Fibroblast of mammary gland (primary cell): Measurements from ENCODE around the gene UVSSA.
"Not testable (repeated sequence)": the region's sequence is repeated elsewhere in the genome, so short reads cannot be mapped to it uniquely, and the experiment has no call there.

Experiments used
- DNase-seq: peaks from one replicate; pipeline ENCODE4 v3.0.0-alpha.2; 2010; ENCODE audit warnings: low read depth
- H3K4me3 ChIP-seq: 2 replicates; pipeline ENCODE4 v1.5.1; 2011; ENCODE audit warnings: low read depth, mild to moderate bottlenecking, low read length, moderate library complexity; ENCODE audit not compliant: control insufficient read depth
- TF ChIP-seq, protein P1 (sequence below): conservative IDR thresholded peaks from 2 replicates; pipeline ENCODE4 v1.5.1; 2011; ENCODE audit warnings: low read depth, low read length, inconsistent platforms; ENCODE audit not compliant: control insufficient read depth, insufficient read depth

Gene UVSSA

DNA sequence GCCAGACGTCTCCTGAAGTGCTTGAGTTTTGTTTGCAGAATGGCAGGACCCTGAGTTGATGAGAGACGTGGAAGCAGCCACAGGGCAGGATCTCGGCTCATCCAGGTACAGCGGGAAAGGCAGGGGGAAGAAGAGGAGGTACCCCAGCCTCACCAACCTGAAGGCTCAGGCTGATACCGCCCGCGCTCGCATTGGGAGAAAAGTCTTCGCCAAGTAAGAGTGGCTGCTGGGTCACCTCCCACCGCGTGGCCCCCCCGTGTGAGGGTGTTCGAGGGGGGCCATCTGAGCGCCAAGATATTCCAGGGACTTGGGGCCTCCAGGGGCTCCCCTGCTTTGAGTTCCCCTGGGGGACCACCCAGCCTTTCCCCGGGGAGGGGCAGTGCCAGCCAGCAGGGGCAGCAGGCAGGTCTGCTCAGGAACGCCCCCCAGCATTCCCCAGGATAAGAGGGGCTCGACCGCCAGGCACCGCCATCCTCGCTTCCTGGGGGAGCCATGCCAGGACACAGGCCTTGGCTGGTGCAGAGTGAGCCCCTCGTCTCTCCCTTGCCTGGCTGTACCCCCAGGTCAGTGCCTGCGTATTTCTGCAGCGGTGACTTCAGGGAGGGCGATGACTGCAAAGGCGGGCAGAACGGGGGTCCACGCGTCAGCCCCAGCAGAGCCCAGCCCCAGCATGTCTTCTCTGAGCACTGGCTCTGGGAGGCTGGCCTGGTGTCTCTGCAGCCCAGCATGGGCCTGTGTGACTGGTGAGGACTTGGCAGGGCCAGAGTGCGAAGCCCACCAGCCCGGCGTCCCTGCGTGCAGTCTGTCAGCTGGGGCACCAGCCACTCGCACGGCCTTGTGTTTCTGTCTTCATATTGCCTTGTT lies 37.0 kb downstream of the UVSSA start:
- H3K4me3 ChIP-seq, result no peak overlapping the region
- TF ChIP-seq, protein P1, sequence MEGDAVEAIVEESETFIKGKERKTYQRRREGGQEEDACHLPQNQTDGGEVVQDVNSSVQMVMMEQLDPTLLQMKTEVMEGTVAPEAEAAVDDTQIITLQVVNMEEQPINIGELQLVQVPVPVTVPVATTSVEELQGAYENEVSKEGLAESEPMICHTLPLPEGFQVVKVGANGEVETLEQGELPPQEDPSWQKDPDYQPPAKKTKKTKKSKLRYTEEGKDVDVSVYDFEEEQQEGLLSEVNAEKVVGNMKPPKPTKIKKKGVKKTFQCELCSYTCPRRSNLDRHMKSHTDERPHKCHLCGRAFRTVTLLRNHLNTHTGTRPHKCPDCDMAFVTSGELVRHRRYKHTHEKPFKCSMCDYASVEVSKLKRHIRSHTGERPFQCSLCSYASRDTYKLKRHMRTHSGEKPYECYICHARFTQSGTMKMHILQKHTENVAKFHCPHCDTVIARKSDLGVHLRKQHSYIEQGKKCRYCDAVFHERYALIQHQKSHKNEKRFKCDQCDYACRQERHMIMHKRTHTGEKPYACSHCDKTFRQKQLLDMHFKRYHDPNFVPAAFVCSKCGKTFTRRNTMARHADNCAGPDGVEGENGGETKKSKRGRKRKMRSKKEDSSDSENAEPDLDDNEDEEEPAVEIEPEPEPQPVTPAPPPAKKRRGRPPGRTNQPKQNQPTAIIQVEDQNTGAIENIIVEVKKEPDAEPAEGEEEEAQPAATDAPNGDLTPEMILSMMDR, result no peak
- no peak for DNase-seq

- TF ChIP-seq, protein P1, result no peak
- no peak for DNase-seq
- no peak overlapping the region for H3K4me3 ChIP-seq
Observed at GRCh38 chr4:1384675-1385372, 37.8 kb downstream of the UVSSA start.

DNA sequence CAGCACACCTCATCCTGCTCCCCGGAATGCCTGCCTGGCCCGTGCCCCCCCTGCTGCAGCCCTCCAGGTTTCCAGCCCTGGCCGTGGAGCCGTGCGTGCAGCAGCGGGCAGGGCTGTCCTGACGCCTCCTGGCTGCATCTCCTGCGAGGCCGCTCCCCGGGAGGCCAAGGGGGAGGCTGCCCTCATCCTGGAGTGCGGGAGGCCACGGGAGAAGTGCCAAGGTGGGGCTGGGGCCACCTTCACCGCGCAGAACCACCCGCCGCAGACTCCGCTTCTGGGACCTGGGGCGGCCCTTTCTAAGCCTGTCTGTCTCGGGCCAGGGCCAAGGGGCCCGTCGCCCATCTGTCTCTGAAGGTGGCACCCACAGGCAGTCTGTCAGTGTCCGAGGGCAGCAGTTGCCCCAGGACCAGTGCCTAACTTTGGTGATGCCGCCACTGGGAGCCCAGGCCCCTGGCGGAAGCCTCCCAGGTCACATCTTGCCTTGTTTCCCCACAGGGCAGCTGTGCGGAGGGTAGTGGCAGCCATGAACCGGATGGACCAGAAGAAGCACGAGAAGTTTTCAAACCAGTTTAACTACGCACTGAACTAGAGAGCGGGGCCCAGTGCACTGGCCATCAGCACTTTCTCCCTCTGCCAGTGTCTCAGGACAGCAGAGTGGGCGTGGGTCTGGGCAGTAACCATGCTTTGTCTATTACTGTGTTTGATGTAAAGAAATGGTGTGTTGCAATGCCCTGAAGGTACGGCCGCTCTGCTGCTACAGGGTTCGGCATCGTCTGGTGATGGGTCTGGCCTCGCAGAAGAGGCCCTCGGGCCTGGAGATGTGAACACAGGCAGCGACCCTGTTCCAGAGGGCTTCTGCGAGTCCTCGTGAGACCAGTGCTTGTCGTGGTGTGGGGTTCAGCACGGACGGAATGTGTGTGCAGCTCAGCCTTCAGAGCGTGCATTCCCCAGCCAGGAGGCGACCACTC lies 38.6 kb downstream of the UVSSA start:
- no peak for DNase-seq
- H3K4me3 ChIP-seq, result no peak overlapping the region
- TF ChIP-seq, protein P1, result no peak

- DNase-seq, H3K4me3 ChIP-seq: not testable (repeated sequence)
Observed at GRCh38 chr4:1393363-1393762, 46.4 kb downstream of the UVSSA start.

DNA sequence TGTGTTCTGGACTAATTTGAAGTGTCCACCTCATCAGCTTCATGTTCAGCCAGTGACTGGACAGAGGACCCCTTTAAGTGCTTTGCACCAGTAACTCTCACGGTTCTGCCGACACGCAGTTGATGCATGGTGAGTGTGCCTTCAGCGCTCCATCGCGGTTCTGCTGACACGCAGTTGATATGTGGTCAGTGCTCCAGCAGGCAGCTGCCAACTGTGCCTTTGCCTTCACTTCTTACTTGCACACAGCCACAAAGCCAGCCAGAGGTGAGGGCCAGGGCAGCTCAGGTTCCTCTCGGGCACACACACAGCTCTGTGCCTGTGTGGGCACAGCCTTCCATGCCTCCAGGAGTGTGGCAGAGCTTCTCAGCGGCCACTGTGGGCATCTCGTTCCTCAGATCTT lies 46.9 kb downstream of the UVSSA start:
- no peak overlapping the region for H3K4me3 ChIP-seq
- TF ChIP-seq, protein P1, result no peak
- DNase-seq, result no peak

GRCh38 chr4:1394554-1395388 lies 47.8 kb downstream of the UVSSA start:
- not testable (repeated sequence) for H3K4me3 ChIP-seq, DNase-seq

- not testable (repeated sequence) for DNase-seq, H3K4me3 ChIP-seq
Observed at GRCh38 chr4:1395389-1395820, 48.4 kb downstream of the UVSSA start.
